ENCODE results near the gene PAFAH1B2. TPM values are rescaled to one million over a fixed set of nuclear protein-coding genes. Genes with fewer than 3 reads are reported as not detected.
"Not testable (repeated sequence)": the region's sequence is repeated elsewhere in the genome, so short reads cannot be mapped to it uniquely, and the experiment has no call there.

PAFAH1B2 gene
- polyA plus RNA-seq, 3 donors from 2014 or later, result 16.0 to 23.7 (median 17.5) TPM

GRCh38 chr11:117181586-117182550 is 37.8 kb downstream of the PAFAH1B2 start:
- H3K9me3 Mint-ChIP-seq, result no peaks in the 10 kb centered on the region
- peaks cover 0 to 13% (median 3%) of the 10 kb centered on the region in 3 donors for H3K36me3 Mint-ChIP-seq
- peaks cover 30 to 32% of the 10 kb centered on the region in 2 donors for H3K4me1 Mint-ChIP-seq
- DNase-seq, result no peak
- H3K27ac Mint-ChIP-seq, result no peak overlapping the region
- no peak overlapping the region for H3K4me3 Mint-ChIP-seq
- peaks cover 2 to 10% (median 3%) of the 10 kb centered on the region in 3 donors for H3K27me3 Mint-ChIP-seq (ENCODE audit: low read depth in 3 of 3)

GRCh38 chr11:117182551-117182935 is 38.5 kb downstream of the PAFAH1B2 start:
- peak overlapping the region in 1 of 6 donors; percentile 26 for H3K27ac Mint-ChIP-seq
- peaks cover 2 to 10% (median 6%) of the 10 kb centered on the region in 3 donors for H3K27me3 Mint-ChIP-seq (ENCODE audit: low read depth in 3 of 3)
- no peak overlapping the region for H3K4me3 Mint-ChIP-seq
- peaks cover 0 to 13% (median 3%) of the 10 kb centered on the region in 3 donors for H3K36me3 Mint-ChIP-seq
- DNase-seq, result no peak
- H3K9me3 Mint-ChIP-seq, result no peaks in the 10 kb centered on the region
- H3K4me1 Mint-ChIP-seq, result peaks cover 30 to 32% of the 10 kb centered on the region in 2 donors

GRCh38 chr11:117183178-117183577 is 39.1 kb downstream of the PAFAH1B2 start:
- not testable (repeated sequence) for DNase-seq

GRCh38 chr11:117183724-117184349 is 39.8 kb downstream of the PAFAH1B2 start:
- Mint-ChIP-seq H3K9me3 (no peaks in the 10 kb centered on the region), H3K4me1 (peaks cover 21 to 22% of the 10 kb centered on the region in 2 donors), H3K27me3 (ENCODE audit: low read depth in 3 of 3) (peaks cover 2 to 6% (median 3%) of the 10 kb centered on the region in 3 donors), H3K27ac (peak overlapping the region in 2 of 6 donors; percentile 16 to 22), H3K36me3 (peaks cover 0 to 13% (median 3%) of the 10 kb centered on the region in 3 donors), H3K4me3 (no peak overlapping the region)
- DNase-seq, result no peak

More at GRCh38 chr11:117183178-117183577, 39.1 kb downstream of the PAFAH1B2 start:
- peaks cover 26 to 27% of the 10 kb centered on the region in 2 donors for H3K4me1 Mint-ChIP-seq
- not testable (repeated sequence) for H3K4me3 Mint-ChIP-seq, H3K9me3 Mint-ChIP-seq, H3K27ac Mint-ChIP-seq
- peaks cover 2 to 10% (median 6%) of the 10 kb centered on the region in 3 donors for H3K27me3 Mint-ChIP-seq (ENCODE audit: low read depth in 3 of 3)
- H3K36me3 Mint-ChIP-seq, result peaks cover 0 to 13% (median 3%) of the 10 kb centered on the region in 3 donors

GRCh38 chr11:117185736-117186430 is 41.8 kb downstream of the PAFAH1B2 start:
- Mint-ChIP-seq H3K4me1 (peaks cover 5% of the 10 kb centered on the region in 2 donors), H3K36me3 (peaks cover 0 to 13% (median 3%) of the 10 kb centered on the region in 3 donors), H3K27me3 (ENCODE audit: low read depth in 3 of 3) (peaks cover 2 to 3% (median 2%) of the 10 kb centered on the region in 3 donors), H3K9me3 (no peaks in the 10 kb centered on the region), H3K4me3 (no peak overlapping the region), H3K27ac (no peak overlapping the region)
- DNase-seq, result no peak

- H3K4me3 Mint-ChIP-seq, result no peak overlapping the region
- no peak for DNase-seq
- H3K27ac Mint-ChIP-seq, result no peak overlapping the region
- H3K4me1 Mint-ChIP-seq, result peaks cover 0 to under 1% of the 10 kb centered on the region in 2 donors
- peaks cover 0 to 13% (median 3%) of the 10 kb centered on the region in 3 donors for H3K36me3 Mint-ChIP-seq
- H3K9me3 Mint-ChIP-seq, result no peaks in the 10 kb centered on the region
- H3K27me3 Mint-ChIP-seq (ENCODE audit: low read depth in 3 of 3), result peaks cover 2 to 3% (median 2%) of the 10 kb centered on the region in 3 donors
Measured at GRCh38 chr11:117186431-117186761, 42.3 kb downstream of the PAFAH1B2 start.

GRCh38 chr11:117187007-117187406 is 42.9 kb downstream of the PAFAH1B2 start:
- no peaks in the 10 kb centered on the region for H3K9me3 Mint-ChIP-seq
- no peak for DNase-seq
- peaks cover 0 to 13% (median 3%) of the 10 kb centered on the region in 3 donors for H3K36me3 Mint-ChIP-seq
- no peaks in the 10 kb centered on the region for H3K4me1 Mint-ChIP-seq
- H3K27ac Mint-ChIP-seq, result peak overlapping the region in 2 of 6 donors; percentile 31 to 60
- H3K27me3 Mint-ChIP-seq (ENCODE audit: low read depth in 3 of 3), result peaks cover 0 to 3% (median 2%) of the 10 kb centered on the region in 3 donors
- H3K4me3 Mint-ChIP-seq, result peak overlapping the region in 1 of 5 donors; percentile 4

GRCh38 chr11:117187428-117187798 is 43.3 kb downstream of the PAFAH1B2 start:
- DNase-seq, result no peak
- peak overlapping the region in 2 of 6 donors; percentile 31 to 60 for H3K27ac Mint-ChIP-seq
- no peaks in the 10 kb centered on the region for H3K9me3 Mint-ChIP-seq
- peaks cover 0 to 3% (median 2%) of the 10 kb centered on the region in 3 donors for H3K27me3 Mint-ChIP-seq (ENCODE audit: low read depth in 3 of 3)
- peaks cover 0 to 13% (median 3%) of the 10 kb centered on the region in 3 donors for H3K36me3 Mint-ChIP-seq
- peak overlapping the region in 1 of 5 donors; percentile 4 for H3K4me3 Mint-ChIP-seq
- no peaks in the 10 kb centered on the region for H3K4me1 Mint-ChIP-seq

- no peak for DNase-seq
- H3K4me1 Mint-ChIP-seq, result no peaks in the 10 kb centered on the region
- no peak overlapping the region for H3K27ac Mint-ChIP-seq
- H3K36me3 Mint-ChIP-seq, result peaks cover 0 to 10% (median 0%) of the 10 kb centered on the region in 3 donors
- H3K4me3 Mint-ChIP-seq, result no peak overlapping the region
- H3K27me3 Mint-ChIP-seq (ENCODE audit: low read depth in 3 of 3), result peaks cover 0 to 3% (median 2%) of the 10 kb centered on the region in 3 donors
- H3K9me3 Mint-ChIP-seq, result no peaks in the 10 kb centered on the region
Measured at GRCh38 chr11:117187799-117188481, 43.9 kb downstream of the PAFAH1B2 start.

GRCh38 chr11:117188620-117189081 is 44.6 kb downstream of the PAFAH1B2 start:
- H3K36me3 Mint-ChIP-seq, result peaks cover 0 to 10% (median 0%) of the 10 kb centered on the region in 3 donors
- no peak for DNase-seq
- H3K4me3 Mint-ChIP-seq, result no peak overlapping the region
- H3K27ac Mint-ChIP-seq, result no peak overlapping the region
- H3K4me1 Mint-ChIP-seq, result no peaks in the 10 kb centered on the region
- H3K27me3 Mint-ChIP-seq (ENCODE audit: low read depth in 3 of 3), result peaks cover 0 to 3% (median 2%) of the 10 kb centered on the region in 3 donors
- H3K9me3 Mint-ChIP-seq, result no peaks in the 10 kb centered on the region

- H3K9me3 Mint-ChIP-seq, result no peaks in the 10 kb centered on the region
- no peak overlapping the region for H3K4me3 Mint-ChIP-seq
- peaks cover 0 to 5% (median 0%) of the 10 kb centered on the region in 3 donors for H3K36me3 Mint-ChIP-seq
- peaks cover 0 to 3% (median 2%) of the 10 kb centered on the region in 3 donors for H3K27me3 Mint-ChIP-seq (ENCODE audit: low read depth in 3 of 3)
- no peaks in the 10 kb centered on the region for H3K4me1 Mint-ChIP-seq
- DNase-seq, result no peak
- H3K27ac Mint-ChIP-seq, result no peak overlapping the region
Measured at GRCh38 chr11:117189191-117189940, 45.3 kb downstream of the PAFAH1B2 start.

- H3K36me3 Mint-ChIP-seq, result peaks cover 0 to 5% (median 0%) of the 10 kb centered on the region in 3 donors
- no peaks in the 10 kb centered on the region for H3K4me1 Mint-ChIP-seq
- no peak overlapping the region for H3K4me3 Mint-ChIP-seq
- no peak overlapping the region for H3K27ac Mint-ChIP-seq
- H3K27me3 Mint-ChIP-seq (ENCODE audit: low read depth in 3 of 3), result peaks cover 0 to 3% (median 2%) of the 10 kb centered on the region in 3 donors
- no peaks in the 10 kb centered on the region for H3K9me3 Mint-ChIP-seq
- DNase-seq, result no peak
Measured at GRCh38 chr11:117189941-117190544, 46.0 kb downstream of the PAFAH1B2 start.

Data from immature natural killer cell (primary cell).